GM10266 (cell line): Measurements from ENCODE around the gene FAM120B.

ENCODE experiments used
- DNase-seq: peaks from one replicate; pipeline ENCODE4 v3.0.0; 2012; ENCODE audit errors: extremely low spot score
- TF ChIP-seq, protein P1 (sequence below): IDR thresholded peaks from 2 replicates; pipeline ENCODE4 v1.5.1; 2012; ENCODE audit warnings: mild to moderate bottlenecking, low read depth; ENCODE audit not compliant: control insufficient read depth, insufficient read depth; ENCODE audit errors: missing control alignments

FAM120B gene

DNA sequence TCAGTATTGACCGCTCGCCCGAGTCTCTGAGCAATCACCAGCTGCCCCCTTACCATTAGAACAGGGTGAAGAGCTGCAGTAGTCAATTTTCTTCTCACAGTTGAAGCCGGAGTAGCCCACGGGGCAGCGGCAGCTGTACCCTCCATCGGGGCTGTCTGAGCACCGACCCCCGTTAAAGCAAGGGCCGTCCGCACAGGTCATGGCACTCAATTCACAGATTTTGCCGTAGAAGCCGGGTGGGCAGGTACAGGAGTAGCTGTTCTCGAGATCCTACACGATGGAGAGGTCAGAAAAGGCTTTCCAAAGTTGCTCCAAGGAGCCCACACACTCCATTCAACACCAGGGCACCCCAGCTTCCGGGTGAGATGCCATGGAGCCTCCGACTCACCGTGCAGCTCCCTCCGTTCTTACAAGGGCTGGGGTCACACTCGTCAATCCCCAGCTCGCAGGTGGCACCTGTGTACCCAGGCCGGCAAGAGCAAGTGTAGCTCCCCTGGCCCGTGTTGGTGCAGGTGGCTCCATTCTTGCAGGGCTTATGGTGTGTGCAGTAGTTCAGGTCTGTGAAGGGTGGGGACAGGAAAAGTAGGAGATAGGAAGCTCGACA lies 21.6 kb upstream of the FAM120B start:
- DNase-seq: no peak
- TF ChIP-seq, protein P1, sequence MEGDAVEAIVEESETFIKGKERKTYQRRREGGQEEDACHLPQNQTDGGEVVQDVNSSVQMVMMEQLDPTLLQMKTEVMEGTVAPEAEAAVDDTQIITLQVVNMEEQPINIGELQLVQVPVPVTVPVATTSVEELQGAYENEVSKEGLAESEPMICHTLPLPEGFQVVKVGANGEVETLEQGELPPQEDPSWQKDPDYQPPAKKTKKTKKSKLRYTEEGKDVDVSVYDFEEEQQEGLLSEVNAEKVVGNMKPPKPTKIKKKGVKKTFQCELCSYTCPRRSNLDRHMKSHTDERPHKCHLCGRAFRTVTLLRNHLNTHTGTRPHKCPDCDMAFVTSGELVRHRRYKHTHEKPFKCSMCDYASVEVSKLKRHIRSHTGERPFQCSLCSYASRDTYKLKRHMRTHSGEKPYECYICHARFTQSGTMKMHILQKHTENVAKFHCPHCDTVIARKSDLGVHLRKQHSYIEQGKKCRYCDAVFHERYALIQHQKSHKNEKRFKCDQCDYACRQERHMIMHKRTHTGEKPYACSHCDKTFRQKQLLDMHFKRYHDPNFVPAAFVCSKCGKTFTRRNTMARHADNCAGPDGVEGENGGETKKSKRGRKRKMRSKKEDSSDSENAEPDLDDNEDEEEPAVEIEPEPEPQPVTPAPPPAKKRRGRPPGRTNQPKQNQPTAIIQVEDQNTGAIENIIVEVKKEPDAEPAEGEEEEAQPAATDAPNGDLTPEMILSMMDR: no peak

DNA sequence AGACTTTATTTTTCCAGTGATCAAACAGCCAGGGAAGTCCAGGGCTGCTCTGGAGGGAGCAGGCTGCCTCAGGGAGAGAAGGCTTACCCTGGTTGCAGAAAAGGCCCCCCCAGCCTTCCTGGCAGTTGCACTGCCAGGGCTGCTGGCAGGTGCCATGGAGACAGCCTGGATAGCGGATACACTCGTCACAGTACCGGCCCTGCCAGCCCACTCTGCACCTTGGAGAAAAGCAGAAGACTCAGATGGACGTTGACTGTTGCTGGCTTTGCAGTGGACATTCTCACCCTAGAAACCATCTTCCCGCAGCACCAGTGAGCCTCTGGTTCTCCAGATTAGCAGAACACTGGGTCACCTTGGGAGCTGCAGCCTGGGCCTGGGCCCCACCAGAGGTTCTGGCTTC lies 21.1 kb upstream of the FAM120B start:
- no peak for DNase-seq

DNA sequence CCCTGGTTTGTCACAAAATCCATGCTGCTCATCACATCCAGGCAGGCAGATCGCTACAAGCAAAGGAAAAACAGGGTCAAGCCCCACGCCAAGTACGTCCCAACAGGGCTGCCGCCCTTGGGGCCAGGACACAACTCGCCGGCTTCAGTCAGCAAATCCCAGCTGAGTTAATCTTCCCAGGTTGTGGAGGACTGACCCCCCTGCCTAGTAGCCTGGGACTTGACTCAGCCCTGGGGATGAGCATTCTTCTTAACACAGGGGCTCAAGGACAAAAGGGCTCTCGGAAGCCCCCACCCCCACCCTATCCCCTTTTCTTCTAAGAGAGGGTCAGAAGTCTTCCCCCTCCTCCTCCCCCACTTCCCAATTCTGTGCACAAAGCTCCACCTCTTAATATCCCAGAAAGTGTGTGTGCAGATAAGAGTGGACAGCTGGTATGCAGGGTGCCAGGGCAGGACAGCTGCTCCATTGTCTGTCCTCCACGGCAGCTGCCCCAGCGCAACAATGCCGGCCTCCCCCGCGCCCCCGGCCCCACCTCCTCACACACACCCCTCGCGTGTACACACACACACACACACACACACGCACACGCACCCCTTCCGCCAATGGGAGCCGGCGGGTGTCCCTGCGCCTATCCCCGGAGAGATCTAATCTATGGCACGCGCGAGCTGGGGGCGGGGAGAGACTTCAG lies 20.2 kb upstream of the FAM120B start:
- TF ChIP-seq, protein P1: no peak
- no peak for DNase-seq

More for the DNA sequence above, 21.1 kb upstream of the FAM120B start:
- TF ChIP-seq, protein P1: no peak

DNA sequence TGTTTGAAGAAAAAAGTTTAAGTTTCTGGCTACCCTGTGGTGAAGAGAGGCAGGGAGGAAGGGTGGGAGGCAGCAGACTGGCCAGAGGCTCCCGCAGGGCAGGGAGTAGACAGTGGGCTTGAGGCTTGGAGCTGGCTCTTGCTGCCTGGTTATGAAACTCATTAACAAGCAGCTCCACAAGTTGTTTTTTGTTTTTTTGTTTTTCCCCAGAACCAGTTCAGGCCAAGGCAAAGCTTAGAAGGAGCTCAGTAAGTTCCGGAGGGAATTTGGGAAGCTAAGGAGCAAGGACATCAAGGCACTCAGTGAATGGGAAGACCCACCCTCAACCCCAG lies 19.7 kb upstream of the FAM120B start:
- DNase-seq: no peak
- TF ChIP-seq, protein P1: no peak

DNA sequence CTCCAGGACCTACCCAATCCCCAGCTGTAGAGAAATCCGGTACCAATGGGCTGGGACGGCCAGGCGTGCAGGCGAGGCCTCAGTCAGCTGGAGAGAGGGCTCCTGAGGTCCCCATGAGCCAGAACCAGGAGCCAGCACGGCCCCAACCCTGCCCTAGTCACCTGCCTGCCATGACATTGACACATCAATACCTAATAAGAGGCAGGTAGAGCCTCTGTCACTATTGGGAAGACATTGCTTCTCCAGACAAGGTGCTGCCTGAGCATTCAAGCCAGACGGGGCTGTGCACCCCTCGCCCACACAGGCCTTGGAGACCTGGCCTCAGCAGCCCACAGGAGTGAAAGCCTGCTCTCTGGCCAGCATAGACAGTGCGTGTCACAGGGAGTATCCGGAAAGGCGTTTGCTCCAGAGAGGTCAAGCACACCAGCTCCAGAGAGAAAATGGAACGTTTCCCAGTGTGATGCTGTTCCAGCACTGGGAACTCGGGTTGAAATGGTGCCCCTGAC lies 19.1 kb upstream of the FAM120B start:
- TF ChIP-seq, protein P1: no peak
- DNase-seq: no peak

DNA sequence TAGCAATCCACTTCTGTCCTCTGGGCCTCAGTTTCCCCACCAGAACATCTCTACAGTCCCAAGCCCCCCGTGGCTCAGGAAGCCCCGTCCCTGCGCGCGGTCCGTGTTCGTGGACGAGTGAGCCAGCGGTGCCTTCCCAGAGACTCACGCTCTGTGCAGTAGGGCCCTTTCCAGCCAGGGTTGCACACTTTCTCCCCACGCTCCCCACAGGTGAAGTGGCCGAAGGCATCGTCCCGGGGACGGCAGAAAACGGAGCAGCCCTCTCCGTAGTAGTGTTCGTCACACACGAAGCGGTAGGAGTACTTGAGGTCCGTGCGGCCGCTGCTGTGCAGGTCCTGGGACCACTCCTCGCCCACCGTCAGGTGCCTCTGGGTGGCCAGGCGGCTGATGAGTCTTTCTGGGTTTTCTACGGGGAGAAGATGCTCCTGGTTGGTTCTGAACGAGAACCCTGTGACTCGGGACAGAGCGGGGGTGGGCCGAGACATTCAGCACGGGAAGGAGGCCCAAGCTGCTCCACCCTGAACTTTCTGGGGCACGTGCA lies 18.4 kb upstream of the FAM120B start:
- TF ChIP-seq, protein P1: no peak
- DNase-seq: no peak

DNA sequence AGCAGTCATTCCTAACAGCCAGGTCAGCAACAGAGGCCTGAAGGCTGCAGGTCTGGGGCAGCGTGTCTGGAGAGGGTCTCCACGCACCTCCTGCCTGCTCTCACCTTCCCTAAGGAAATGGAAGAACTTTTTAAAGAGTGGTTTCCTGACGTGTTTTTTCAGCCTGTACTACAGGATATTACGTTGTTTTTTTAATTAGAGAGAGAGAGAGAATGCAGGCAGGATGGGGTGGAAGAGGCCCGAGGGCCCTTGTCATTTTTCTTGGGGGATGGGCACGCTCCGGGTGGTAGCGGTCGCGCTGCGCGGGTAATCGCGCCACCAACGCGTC lies 17.7 kb upstream of the FAM120B start:
- TF ChIP-seq, protein P1: no peak
- no peak for DNase-seq
